HG02973 (cell line): ENCODE data around the gene STC2.

Experiments used
- ATAC-seq: cut with Tn5 transposase; IDR thresholded peaks from one replicate; pipeline ENCODE4 v1.9.1; 2021; ENCODE audit warnings: moderate library complexity; ENCODE audit not compliant: unreplicated experiment

The STC2 gene

GRCh38 chr5:173329491-173330337 is 1.5 kb upstream of the STC2 start:
- ATAC-seq = peak; percentile 32

GRCh38 chr5:173328844-173329490 is 753 bp upstream of the STC2 start:
- ATAC-seq = no peak

GRCh38 chr5:173327084-173327947 is 898 bp downstream of the STC2 start:
- ATAC-seq = no peak

- no peak for ATAC-seq
These were observed 1.7 kb downstream of the STC2 start for GRCh38 chr5:173326501-173326960.

- ATAC-seq = no peak
These were observed 3.0 kb downstream of the STC2 start for GRCh38 chr5:173325091-173325698.

GRCh38 chr5:173324115-173325001 is 3.9 kb downstream of the STC2 start:
- ATAC-seq = no peak

GRCh38 chr5:173323799-173324114 is 4.5 kb downstream of the STC2 start:
- ATAC-seq = no peak

GRCh38 chr5:173323106-173323798 is 5.0 kb downstream of the STC2 start:
- ATAC-seq = no peak

GRCh38 chr5:173321886-173322285 is 6.3 kb downstream of the STC2 start:
- ATAC-seq = no peak

GRCh38 chr5:173320259-173320658 is 8.0 kb downstream of the STC2 start:
- ATAC-seq = no peak

GRCh38 chr5:173319646-173320045 is 8.6 kb downstream of the STC2 start:
- no peak for ATAC-seq

- no peak for ATAC-seq
These were observed 9.2 kb downstream of the STC2 start for GRCh38 chr5:173318881-173319620.

- no peak for ATAC-seq
These were observed 9.9 kb downstream of the STC2 start for GRCh38 chr5:173318330-173318729.

GRCh38 chr5:173317852-173318251 is 10.4 kb downstream of the STC2 start:
- ATAC-seq = no peak

GRCh38 chr5:173317091-173317730 is 11.0 kb downstream of the STC2 start:
- no peak for ATAC-seq

GRCh38 chr5:173316339-173317020 is 11.7 kb downstream of the STC2 start:
- ATAC-seq = no peak

- ATAC-seq = no peak
These were observed 12.5 kb downstream of the STC2 start for GRCh38 chr5:173315495-173316338.
